RCC 7860 (cell line): Measurements from ENCODE around the gene RIF1.

Experiments used
- DNase-seq: peaks from one replicate; pipeline ENCODE4 v3.0.0-alpha.2; 2015; ENCODE audit warnings: low spot score
- FAIRE-seq: peaks from 2 replicates; lab custom pipeline; 2012; peaks lifted over from hg19 to GRCh38; lab: Jason Lieb, UNC

Gene RIF1

DNA sequence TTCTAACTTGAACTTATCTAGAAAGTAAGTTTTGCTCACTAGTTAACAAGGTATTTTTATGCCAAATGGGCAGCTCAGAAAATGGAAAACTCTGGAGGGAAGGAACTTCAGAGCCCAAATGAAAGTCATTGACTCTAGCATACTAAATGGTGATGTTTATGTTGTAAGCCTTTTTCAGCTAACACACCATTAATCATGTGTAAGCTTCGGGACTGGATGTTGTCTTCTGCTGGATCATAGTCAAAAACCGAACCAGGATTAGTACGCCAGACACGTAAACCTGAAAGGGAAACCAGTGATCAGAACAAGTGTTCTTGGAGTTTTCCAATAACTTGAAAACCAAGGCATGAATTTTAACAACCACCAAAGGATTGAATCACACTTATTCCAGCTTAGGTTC, 81.8 kb downstream of the RIF1 start:
- FAIRE-seq (no peak), DNase-seq (no peak)

DNA sequence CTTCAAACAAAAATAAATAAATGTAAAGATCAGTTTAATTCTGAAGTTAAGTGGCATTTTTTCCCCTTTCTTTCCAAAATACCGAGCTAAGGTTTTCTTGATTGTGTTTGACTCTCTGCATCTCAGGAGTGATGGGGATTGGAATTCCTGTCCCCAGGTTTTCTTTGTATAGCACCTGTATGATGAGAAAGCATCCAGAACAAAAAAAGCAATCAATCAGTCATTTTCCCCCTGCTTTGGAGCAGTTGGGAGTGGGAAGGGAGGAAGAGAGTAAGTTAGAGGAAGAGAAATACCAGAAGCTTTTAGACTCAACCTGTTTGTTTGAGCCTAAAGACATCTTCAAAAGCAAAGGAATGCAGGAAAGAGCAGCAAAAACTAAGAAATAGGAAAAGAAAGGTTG, 88.5 kb downstream of the RIF1 start:
- no peak for DNase-seq
- FAIRE-seq: no peak

DNA sequence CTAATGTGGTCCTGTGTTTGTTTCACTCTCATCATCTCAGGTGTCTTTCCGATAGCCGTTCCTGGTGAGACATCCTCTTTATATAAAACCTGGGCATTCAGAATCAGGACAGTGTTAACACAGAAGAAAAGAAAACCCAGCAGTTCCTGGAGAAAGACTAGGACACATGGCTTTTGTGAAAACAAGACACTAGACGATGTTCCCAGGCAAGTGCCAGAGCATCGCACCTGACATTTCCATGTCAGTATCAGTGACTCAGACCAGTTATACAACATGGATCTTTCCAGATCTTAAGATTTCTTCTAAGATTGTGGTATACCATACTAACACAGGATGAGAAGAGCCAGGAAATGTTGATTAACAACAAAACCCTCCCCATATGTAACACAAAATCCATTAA, 96.5 kb downstream of the RIF1 start:
- no peak for DNase-seq

DNA sequence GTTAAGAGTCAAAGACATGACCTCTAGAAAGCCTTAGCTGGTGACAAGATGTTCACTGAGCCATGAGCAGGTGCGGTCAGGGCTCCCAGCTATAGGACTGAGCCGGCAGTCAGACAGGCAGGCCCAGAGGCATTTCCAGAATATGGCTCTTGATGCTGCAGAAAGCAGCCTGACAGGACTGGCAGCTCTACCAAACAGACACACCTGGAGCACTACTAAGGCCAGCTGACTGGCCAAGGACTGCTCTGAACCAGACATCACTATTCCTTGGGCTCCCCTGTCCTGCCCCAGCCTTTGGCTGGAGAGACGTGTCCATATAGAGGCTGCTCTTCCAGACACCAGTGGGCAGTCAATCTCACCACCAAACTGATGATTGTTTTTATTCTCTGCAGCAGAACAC, 98.8 kb downstream of the RIF1 start:
- FAIRE-seq: no peak
- no peak for DNase-seq

More for the DNA sequence above, 96.5 kb downstream of the RIF1 start:
- no peak for FAIRE-seq

DNA sequence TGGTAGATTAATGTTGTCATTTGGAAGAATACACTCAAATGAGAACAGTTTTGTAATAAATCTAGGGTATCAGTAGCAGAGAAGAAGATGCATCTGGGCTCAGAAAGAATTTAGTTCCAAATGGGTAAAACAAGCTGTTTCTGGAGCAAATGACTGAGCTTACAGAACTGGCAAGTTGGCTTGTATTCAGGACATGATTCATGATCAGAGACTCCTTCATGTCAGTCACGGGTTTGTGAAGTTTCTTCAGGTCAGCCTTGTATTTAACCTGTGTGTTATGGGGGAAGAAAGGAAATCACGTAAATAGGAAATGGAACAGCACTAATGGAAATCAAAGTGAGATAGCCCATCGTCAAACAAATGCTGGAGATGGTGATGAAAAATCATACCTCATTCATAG, 109.1 kb downstream of the RIF1 start:
- FAIRE-seq (no peak), DNase-seq (no peak)

- FAIRE-seq: no peak
These were observed 111.3 kb downstream of the RIF1 start for GRCh38 chr2:151520976-151521375.

GRCh38 chr2:151522556-151522955, 112.9 kb downstream of the RIF1 start:
- no peak for DNase-seq
- no peak for FAIRE-seq

More at GRCh38 chr2:151520976-151521375, 111.3 kb downstream of the RIF1 start:
- DNase-seq: no peak

- FAIRE-seq (no peak), DNase-seq (no peak)
These were observed 114.1 kb downstream of the RIF1 start for GRCh38 chr2:151523850-151524249.

DNA sequence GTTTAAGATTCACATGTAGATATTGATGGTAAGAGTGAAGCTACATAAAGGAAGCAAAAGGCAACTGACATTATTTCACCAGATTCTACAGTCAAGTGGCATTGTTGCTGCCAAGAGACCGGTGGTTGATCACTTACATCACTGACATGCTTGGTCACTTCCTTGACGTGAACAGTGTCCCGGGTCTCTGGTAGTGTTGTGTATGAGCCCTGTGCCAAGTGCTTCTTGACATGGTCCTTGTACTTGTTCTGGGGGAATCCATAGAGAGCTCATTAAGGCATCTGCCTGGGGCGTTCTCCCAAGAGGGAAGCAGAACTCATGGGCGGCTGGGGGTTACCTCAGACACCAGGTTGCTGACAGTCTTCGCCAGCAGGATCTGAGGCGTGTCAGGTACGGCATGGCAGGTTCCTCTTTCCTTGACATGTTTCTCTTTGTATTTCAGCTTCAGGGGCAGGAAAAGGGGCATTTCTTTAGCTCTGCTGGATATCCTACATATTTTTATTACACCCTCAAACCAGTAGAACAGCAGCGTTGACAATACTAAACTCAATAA, 116.2 kb downstream of the RIF1 start:
- DNase-seq (no peak), FAIRE-seq (no peak)

GRCh38 chr2:151526572-151527090, 116.9 kb downstream of the RIF1 start:
- FAIRE-seq (no peak), DNase-seq (no peak)
